Head of caudate nucleus (tissue), 42 donors: Measurements from ENCODE around the gene MCM6.
"Not testable (repeated sequence)": the region's sequence is repeated elsewhere in the genome, so short reads cannot be mapped to it uniquely, and the experiment has no call there.

Source experiments
- DNase-seq, 42 donors: peaks; one replicate each; pipeline versions ENCODE4 v3.0.0 to v3.0.0-alpha.2; 2020 to 2021; ENCODE audit warnings: mixed read lengths in 7 of 42
- intact Hi-C: fragments of 100-400 bp; cut with DNase I; formaldehyde crosslinking; loops from one replicate; pipeline ENCODE4 v1.15.0; 2022

The MCM6 gene

GRCh38 chr2:135826544-135826943, 49.7 kb downstream of the MCM6 start:
- DNase-seq, result no peak
- intact Hi-C loops, result no loop called here

- intact Hi-C loops, result no loop called here
- DNase-seq, result no peak
These were observed 50.6 kb downstream of the MCM6 start for GRCh38 chr2:135825550-135826176.

- intact Hi-C loops, result no loop called here
- DNase-seq, result no peak
These were observed 51.1 kb downstream of the MCM6 start for GRCh38 chr2:135825131-135825530.

GRCh38 chr2:135822855-135823254, 53.4 kb downstream of the MCM6 start:
- no peak for DNase-seq
- intact Hi-C loops, result no loop called here

GRCh38 chr2:135821190-135821589, 55.1 kb downstream of the MCM6 start:
- no peak for DNase-seq
- intact Hi-C loops, result no loop called here

GRCh38 chr2:135820003-135820618, 56.1 kb downstream of the MCM6 start:
- no peak for DNase-seq
- intact Hi-C loops, result no loop called here

GRCh38 chr2:135818937-135819610, 57.2 kb downstream of the MCM6 start:
- DNase-seq, result peak in 1 of 42 donors; percentile 5
- intact Hi-C loops, result no loop called here

GRCh38 chr2:135817951-135818350, 58.3 kb downstream of the MCM6 start:
- intact Hi-C loops, result no loop called here
- DNase-seq, result no peak

GRCh38 chr2:135817466-135817865, 58.8 kb downstream of the MCM6 start:
- DNase-seq, result peak in 1 of 42 donors; percentile 14
- intact Hi-C loops, result no loop called here

- intact Hi-C loops, result no loop called here
- no peak for DNase-seq
These were observed 61.0 kb downstream of the MCM6 start for GRCh38 chr2:135815269-135815668.

- intact Hi-C loops, result no loop called here
- DNase-seq, result no peak
These were observed 63.2 kb downstream of the MCM6 start for GRCh38 chr2:135812907-135813511.

GRCh38 chr2:135807874-135808273, 68.4 kb downstream of the MCM6 start:
- DNase-seq, intact Hi-C loops: not testable (repeated sequence)

- no peak for DNase-seq
- intact Hi-C loops, result no loop called here
These were observed 73.0 kb downstream of the MCM6 start for GRCh38 chr2:135803278-135803677.

- intact Hi-C loops, result no loop called here
- DNase-seq, result no peak
These were observed 73.9 kb downstream of the MCM6 start for GRCh38 chr2:135802350-135802749.

GRCh38 chr2:135800513-135801460, 75.5 kb downstream of the MCM6 start:
- DNase-seq, result no peak
- intact Hi-C loops, result no loop called here

- DNase-seq, result no peak
- intact Hi-C loops, result no loop called here
These were observed 76.5 kb downstream of the MCM6 start for GRCh38 chr2:135799738-135800137.

GRCh38 chr2:135798762-135799161, 77.5 kb downstream of the MCM6 start:
- peak in 1 of 42 donors; percentile 34 for DNase-seq
- intact Hi-C loops, result no loop called here

- DNase-seq, result no peak
- intact Hi-C loops, result no loop called here
These were observed 78.0 kb downstream of the MCM6 start for GRCh38 chr2:135798275-135798705.
